Ovary (tissue), 9 donors: ENCODE measurements around the gene KRT13. TPM values are rescaled to one million over a fixed set of nuclear protein-coding genes. Genes with fewer than 3 reads are reported as not detected.
A peak's percentile ranks its signal among the peaks of the same experiment; 100 is the strongest.
"Not testable (repeated sequence)": the region's sequence is repeated elsewhere in the genome, so short reads cannot be mapped to it uniquely, and the experiment has no call there.

Experiments
- DNase-seq, 5 donors: peaks; one replicate each; pipeline ENCODE4 v3.0.0-alpha.2; 2019 to 2020
- H3K27ac ChIP-seq, 2 donors: fragments of 200-600 bp; one replicate each; pipeline versions ENCODE4 v1.5.1 to v1.8.0; 2019 to 2022
- H3K27me3 ChIP-seq: fragments of 200-600 bp; one replicate; pipeline ENCODE4 v1.8.0; 2022
- H3K36me3 ChIP-seq: fragments of 200-600 bp; sonication (generic); one replicate; pipeline ENCODE4 v1.5.1; 2019
- H3K4me1 ChIP-seq: one replicate; pipeline ENCODE4 v1.8.1; 2013; ENCODE audit warnings: mild to moderate bottlenecking, moderate library complexity; ENCODE audit not compliant: insufficient read depth
- H3K4me3 ChIP-seq: fragments of 200-600 bp; sonication (generic); one replicate; pipeline ENCODE4 v1.5.1; 2017
- H3K9me3 ChIP-seq, 2 donors: fragments of 200-600 bp in 1 of 2; sonication (generic) in 1 of 2; one replicate each; pipeline versions ENCODE4 v1.5.1 to v1.8.1; 2013 to 2019; ENCODE audit warnings: mild to moderate bottlenecking in 1 of 2, moderate library complexity in 1 of 2
- EP300 ChIP-seq: sonication (generic); formaldehyde crosslinking; IDR thresholded peaks from one replicate; pipeline ENCODE4 v1.6.1; 2017; ENCODE audit warnings: antibody characterized with exemption
- POLR2A ChIP-seq: fragments of 450-650 bp; IDR thresholded peaks from one replicate; pipeline ENCODE4 v1.6.1; 2017; ENCODE audit warnings: antibody characterized with exemption, mild to moderate bottlenecking, moderate library complexity
- WGBS, 3 donors: extraction: QIAGEN DNeasy Blood & Tissue Kit in 1 of 3; methylation state at CpG; one replicate each; pipeline versions ENCODE4 v1.1.5 to v1.1.7; 2013 to 2017; 5-methylcytosine and 5-hydroxymethylcytosine counted together
- intact Hi-C, 4 donors: fragments of 100-400 bp; cut with DNase I; formaldehyde crosslinking; loops; one replicate each; pipeline versions ENCODE4 v1.11.0 to v1.15.1; 2022 to 2023
- polyA plus RNA-seq, 2 donors: library from polyadenylated mRNA; stranded (reverse); fragments of 200-250 nt in 1 of 2; fragments of 350-450 nt in 1 of 2; fragmentation: Illumina TruSeq in 1 of 2; extraction: RNeasy Lipid Tissue Mini Kit (QIAGEN cat#74804) in 1 of 2; gene quantifications; one replicate each; pipeline ENCODE4 v1.2.3, GENCODE V29; 2013 to 2014
- total RNA-seq, 7 donors: library from RNA; depleted of rRNA in 2 of 7; stranded (reverse); fragments of >200 nt in 2 of 7; fragmentation: NEBNext Ultra II Directional in 3 of 7; extraction: Animal tissue kit (Norgen Biotek cat#: 25700) in 3 of 7; gene quantifications; one replicate each; pipeline versions ENCODE4 v1.1.0 to v1.2.4, GENCODE V29; 2016 to 2023
- TF ChIP-seq, protein P1 (sequence below), 3 donors: fragments of 450-650 bp in 2 of 3; fragments of 200-600 bp in 1 of 3; IDR thresholded peaks; one replicate each; pipeline versions ENCODE4 v1.5.1 to v1.8.0; 2016 to 2022; ENCODE audit warnings: antibody characterized with exemption in 3 of 3, mild to moderate bottlenecking in 1 of 3
- donor health status: DM: no; HTN: no; CAD: no; lungs with moderate emphysema.
- donor health status: DM: no; HTN: no; CAD: no.
- donor health status: Bipolar disorder and iron deficiency.
- donor health status: DM: yes; HTN: yes; CAD: no.
- donor health status: DM: no; HTN: no; CAD: no.
- donor health status: DM: yes; HTN: yes; CAD: no.

KRT13 gene
- total and polyA plus RNA-seq, 9 donors, result 0.16 to 3.7 (median 1.1) TPM; not detected in 2

DNA sequence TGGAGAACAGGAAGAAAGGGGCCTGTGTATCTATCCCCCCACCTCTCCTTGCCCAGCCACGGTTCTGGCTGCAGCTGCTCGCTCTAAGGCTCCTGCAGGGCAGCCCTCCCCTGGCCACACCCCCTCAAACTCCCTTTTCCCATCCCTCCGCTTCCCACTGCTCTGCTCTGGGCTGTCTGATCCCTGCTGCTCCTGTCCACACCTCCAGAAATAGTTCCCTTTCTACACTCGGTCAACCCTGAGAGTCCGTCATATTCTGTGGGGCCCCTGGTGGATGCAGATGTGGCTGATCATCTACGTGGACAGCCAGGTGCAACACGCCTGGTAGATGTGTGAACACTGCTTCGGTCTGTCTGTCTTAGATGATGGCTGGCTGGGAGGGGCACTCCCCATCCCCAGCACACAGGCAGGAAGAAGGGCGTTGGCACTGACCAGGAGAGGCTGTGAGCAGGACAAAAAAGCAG is 42.0 kb upstream of the KRT13 start:
- peaks cover 14% of the 10 kb centered on the region for H3K4me1 ChIP-seq
- H3K4me3 ChIP-seq, result no peak overlapping the region
- intact Hi-C loops, result loop anchor here in 2 of 4 donors (5.0 to 10.0 kb wide), 3 partner anchors 110 to 860 kb away; no protein-coding TSS in a partner anchor
- H3K9me3 ChIP-seq, result no peaks in the 10 kb centered on the region
- H3K36me3 ChIP-seq, result no peaks in the 10 kb centered on the region
- 22 to 31% (median 26%) methylated on average over 9 of the region's 9 CpGs for WGBS, 3 donors
- DNase-seq, result peak; percentile 25 to 70 (median 63)
- peak overlapping the region; percentile 5 to 75 for H3K27ac ChIP-seq
- H3K27me3 ChIP-seq, result no peaks in the 10 kb centered on the region
- TF ChIP-seq EP300 (no peak), POLR2A (no peak)
- TF ChIP-seq, protein P1, sequence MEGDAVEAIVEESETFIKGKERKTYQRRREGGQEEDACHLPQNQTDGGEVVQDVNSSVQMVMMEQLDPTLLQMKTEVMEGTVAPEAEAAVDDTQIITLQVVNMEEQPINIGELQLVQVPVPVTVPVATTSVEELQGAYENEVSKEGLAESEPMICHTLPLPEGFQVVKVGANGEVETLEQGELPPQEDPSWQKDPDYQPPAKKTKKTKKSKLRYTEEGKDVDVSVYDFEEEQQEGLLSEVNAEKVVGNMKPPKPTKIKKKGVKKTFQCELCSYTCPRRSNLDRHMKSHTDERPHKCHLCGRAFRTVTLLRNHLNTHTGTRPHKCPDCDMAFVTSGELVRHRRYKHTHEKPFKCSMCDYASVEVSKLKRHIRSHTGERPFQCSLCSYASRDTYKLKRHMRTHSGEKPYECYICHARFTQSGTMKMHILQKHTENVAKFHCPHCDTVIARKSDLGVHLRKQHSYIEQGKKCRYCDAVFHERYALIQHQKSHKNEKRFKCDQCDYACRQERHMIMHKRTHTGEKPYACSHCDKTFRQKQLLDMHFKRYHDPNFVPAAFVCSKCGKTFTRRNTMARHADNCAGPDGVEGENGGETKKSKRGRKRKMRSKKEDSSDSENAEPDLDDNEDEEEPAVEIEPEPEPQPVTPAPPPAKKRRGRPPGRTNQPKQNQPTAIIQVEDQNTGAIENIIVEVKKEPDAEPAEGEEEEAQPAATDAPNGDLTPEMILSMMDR (IDR thresholded peaks at IDR 0.05), result no peak

GRCh38 chr17:41546819-41547218 is 41.4 kb upstream of the KRT13 start:
- intact Hi-C loops, result loop anchor here in 2 of 4 donors (5.0 to 10.0 kb wide), 3 partner anchors 110 to 860 kb away; no protein-coding TSS in a partner anchor
- no peak for TF ChIP-seq POLR2A
- no peak for TF ChIP-seq EP300
- no peak for DNase-seq

DNA sequence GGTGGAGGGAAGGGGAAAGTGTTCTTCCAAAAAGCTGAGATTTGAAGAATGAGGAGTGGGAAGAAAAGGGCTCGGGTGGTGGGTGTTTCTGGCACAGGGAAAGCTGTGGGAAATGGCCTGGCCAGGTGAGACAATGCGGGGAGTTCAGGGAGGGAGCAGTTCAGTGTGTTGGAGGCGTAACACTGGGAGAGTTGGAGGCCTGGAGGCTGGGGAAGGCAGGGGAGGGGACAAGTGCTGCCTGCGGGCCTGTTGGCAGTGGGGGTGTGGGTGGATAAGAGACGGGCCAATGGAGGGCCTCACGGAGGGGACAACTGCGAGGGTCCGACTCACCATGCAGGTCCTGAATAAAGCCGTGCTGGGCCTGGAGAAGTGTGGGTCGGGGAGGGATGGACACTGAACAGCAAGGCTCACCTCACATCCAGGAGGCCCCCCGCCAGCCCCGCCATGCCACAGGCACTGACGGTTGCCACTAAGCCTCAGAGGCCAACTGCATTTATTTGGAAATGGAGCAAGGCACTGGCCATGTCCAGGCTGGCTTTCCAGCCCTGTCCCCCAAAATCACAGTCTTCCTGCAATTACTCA is 40.5 kb upstream of the KRT13 start:
- 82 to 84% (median 83%) methylated on average over 13 of the region's 13 CpGs for WGBS, 3 donors
- TF ChIP-seq, protein P1 (IDR thresholded peaks at IDR 0.05), result no peak
- H3K4me3 ChIP-seq, result no peak overlapping the region
- H3K4me1 ChIP-seq, result peaks cover 14% of the 10 kb centered on the region
- H3K36me3 ChIP-seq, result no peaks in the 10 kb centered on the region
- DNase-seq, result no peak
- no peaks in the 10 kb centered on the region for H3K9me3 ChIP-seq
- intact Hi-C loops, result loop anchor here in 2 of 4 donors (5.0 to 10.0 kb wide), 3 partner anchors 111 to 859 kb away; no protein-coding TSS in a partner anchor
- H3K27me3 ChIP-seq, result no peaks in the 10 kb centered on the region
- no peak overlapping the region for H3K27ac ChIP-seq

More at GRCh38 chr17:41546819-41547218, 41.4 kb upstream of the KRT13 start:
- H3K36me3 ChIP-seq, result no peaks in the 10 kb centered on the region
- H3K27me3 ChIP-seq, result no peaks in the 10 kb centered on the region
- WGBS, 3 donors, result 99 to 100% (median 99%) methylated on average over 3 of the region's 3 CpGs
- no peaks in the 10 kb centered on the region for H3K9me3 ChIP-seq
- no peak overlapping the region for H3K27ac ChIP-seq
- peaks cover 14% of the 10 kb centered on the region for H3K4me1 ChIP-seq
- H3K4me3 ChIP-seq, result no peak overlapping the region

DNA sequence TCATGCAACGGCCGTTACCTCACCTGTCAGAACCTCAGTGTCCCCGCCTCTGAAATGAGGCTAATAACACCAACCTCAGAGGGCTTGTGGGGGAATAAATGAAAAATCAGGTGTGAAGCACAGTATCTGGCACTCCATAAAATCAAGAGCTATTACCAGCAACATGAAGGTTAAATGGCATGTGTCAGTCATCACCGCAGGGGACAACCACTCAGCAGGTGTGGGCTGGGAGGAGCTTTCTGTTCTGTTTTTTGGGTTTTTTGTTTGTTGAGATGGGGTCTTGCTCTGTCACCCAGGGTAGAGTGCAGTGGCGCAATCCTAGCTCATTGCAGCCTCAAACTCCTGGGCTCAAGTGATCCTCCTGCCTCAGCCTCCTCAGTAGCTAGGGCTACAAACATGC is 39.5 kb upstream of the KRT13 start:
- peaks cover 14% of the 10 kb centered on the region for H3K4me1 ChIP-seq
- no peak overlapping the region for H3K4me3 ChIP-seq
- no peaks in the 10 kb centered on the region for H3K36me3 ChIP-seq
- no peaks in the 10 kb centered on the region for H3K9me3 ChIP-seq
- 95% methylated on average over 5 of the region's 5 CpGs for WGBS, 3 donors
- TF ChIP-seq POLR2A (no peak), EP300 (no peak)
- TF ChIP-seq, protein P1 (IDR thresholded peaks at IDR 0.05), result no peak
- intact Hi-C loops, result loop anchor here in 2 of 4 donors (5.0 to 10.0 kb wide), 3 partner anchors 112 to 858 kb away; no protein-coding TSS in a partner anchor
- no peaks in the 10 kb centered on the region for H3K27me3 ChIP-seq
- no peak for DNase-seq
- H3K27ac ChIP-seq, result no peak overlapping the region

DNA sequence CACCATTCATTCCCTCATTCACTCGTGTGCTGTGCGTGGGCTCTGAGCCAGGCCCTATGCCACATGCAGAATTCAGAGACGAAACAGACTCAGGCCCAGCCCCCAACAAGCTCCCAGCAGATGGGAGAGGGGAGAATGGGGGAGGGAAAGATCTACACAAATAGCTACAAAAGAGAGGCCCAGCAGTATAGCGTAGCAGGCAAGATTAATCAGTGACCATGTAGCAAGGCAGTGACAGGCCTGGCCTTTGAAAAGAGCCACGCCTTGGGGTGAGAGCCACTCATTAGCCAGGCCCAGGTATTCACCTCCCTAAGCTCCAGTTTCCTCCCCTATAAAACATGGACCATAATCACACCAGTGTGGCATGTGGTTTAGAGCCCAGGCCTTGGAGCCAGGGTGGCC is 39.1 kb upstream of the KRT13 start:
- Histone ChIP-seq H3K27ac (no peak overlapping the region), H3K36me3 (no peaks in the 10 kb centered on the region), H3K27me3 (no peaks in the 10 kb centered on the region), H3K4me3 (no peak overlapping the region), H3K9me3 (no peaks in the 10 kb centered on the region), H3K4me1 (peaks cover 14% of the 10 kb centered on the region)
- TF ChIP-seq EP300, result no peak
- TF ChIP-seq POLR2A, result no peak
- TF ChIP-seq, protein P1 (IDR thresholded peaks at IDR 0.05), result no peak
- intact Hi-C loops, result loop anchor here in 1 of 4 donors (10.0 kb wide), 1 partner anchor 630 kb away; no protein-coding TSS in a partner anchor
- DNase-seq, result no peak
- WGBS, 3 donors, result 47 to 52% (median 49%) methylated on average over 5 of the region's 5 CpGs

DNA sequence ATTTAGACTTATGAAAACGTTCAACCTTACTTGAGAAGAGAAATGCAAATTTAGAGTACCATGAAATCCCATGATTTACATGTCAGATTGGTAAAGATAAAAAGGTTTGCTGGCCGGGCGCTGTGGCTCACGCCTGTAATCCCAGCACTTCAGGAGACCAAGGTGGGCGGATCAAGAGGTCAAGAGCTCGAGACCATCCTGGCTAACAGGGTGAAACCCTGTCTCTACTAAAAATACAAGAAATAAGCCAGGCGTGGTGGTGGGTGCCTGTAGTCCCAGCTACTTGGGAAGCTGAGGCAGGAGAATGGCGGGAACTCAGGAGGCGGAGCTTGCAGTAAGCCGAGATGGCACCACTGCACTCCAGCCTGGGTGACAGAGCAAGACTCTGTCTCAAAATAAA is 37.4 kb upstream of the KRT13 start:
- intact Hi-C loops, result loop anchor here in 1 of 4 donors (10.0 kb wide), 1 partner anchor 628 kb away; no protein-coding TSS in a partner anchor
- WGBS, 3 donors, result 84 to 90% (median 89%) methylated on average over 10 of the region's 10 CpGs
- not testable (repeated sequence) for H3K27ac ChIP-seq, H3K27me3 ChIP-seq, H3K9me3 ChIP-seq, DNase-seq, H3K36me3 ChIP-seq, H3K4me1 ChIP-seq, H3K4me3 ChIP-seq
